Glutamatergic neuron (in vitro differentiated cells): ENCODE data around the gene RNF220. TPM values are rescaled to one million over a fixed set of nuclear protein-coding genes. Genes with fewer than 3 reads are reported as not detected.

Experiments
- DNase-seq: peaks from one replicate; pipeline ENCODE4 v3.0.0; 2022
- H3K27ac Mint-ChIP-seq: one replicate; pipeline ENCODE4 v1.8.0; 2020; ENCODE audit warnings: mild to moderate bottlenecking, mixed read lengths, inconsistent platforms; ENCODE audit not compliant: unreplicated experiment
- H3K27me3 Mint-ChIP-seq: one replicate; pipeline ENCODE4 v1.8.0; 2020; ENCODE audit warnings: mild to moderate bottlenecking, moderate library complexity, mixed read lengths, inconsistent platforms; ENCODE audit not compliant: unreplicated experiment
- H3K36me3 Mint-ChIP-seq: one replicate; pipeline ENCODE4 v1.8.0; 2020; ENCODE audit warnings: mild to moderate bottlenecking, mixed read lengths, inconsistent platforms; ENCODE audit not compliant: unreplicated experiment
- H3K4me1 Mint-ChIP-seq: one replicate; pipeline ENCODE4 v1.8.0; 2020; ENCODE audit warnings: mild to moderate bottlenecking, low read depth, mixed read lengths, inconsistent platforms; ENCODE audit not compliant: unreplicated experiment
- H3K4me3 Mint-ChIP-seq: one replicate; pipeline ENCODE4 v1.8.0; 2020; ENCODE audit warnings: mild to moderate bottlenecking, mixed read lengths, inconsistent platforms; ENCODE audit not compliant: unreplicated experiment
- H3K9me3 Mint-ChIP-seq: one replicate; pipeline ENCODE4 v1.8.0; 2020; ENCODE audit warnings: mild to moderate bottlenecking, moderate library complexity, mixed read lengths, inconsistent platforms; ENCODE audit not compliant: unreplicated experiment
- total RNA-seq: library from RNA; stranded (reverse); fragmentation: NEBNext Ultra II Directional; extraction: Animal tissue kit (Norgen Biotek cat#: 25700); gene quantifications from one replicate; pipeline ENCODE4 v1.2.1, GENCODE V29; 2021; ENCODE audit not compliant: unreplicated experiment
- TF ChIP-seq, protein P1 (sequence below): fragments of 200-600 bp; sonication (generic); IDR thresholded peaks from one replicate; pipeline ENCODE4 v1.5.0; 2021; ENCODE audit not compliant: partially characterized antibody, unreplicated experiment

Gene RNF220
- total RNA-seq, 1 donor from 2014 or later = 99.4 TPM

DNA sequence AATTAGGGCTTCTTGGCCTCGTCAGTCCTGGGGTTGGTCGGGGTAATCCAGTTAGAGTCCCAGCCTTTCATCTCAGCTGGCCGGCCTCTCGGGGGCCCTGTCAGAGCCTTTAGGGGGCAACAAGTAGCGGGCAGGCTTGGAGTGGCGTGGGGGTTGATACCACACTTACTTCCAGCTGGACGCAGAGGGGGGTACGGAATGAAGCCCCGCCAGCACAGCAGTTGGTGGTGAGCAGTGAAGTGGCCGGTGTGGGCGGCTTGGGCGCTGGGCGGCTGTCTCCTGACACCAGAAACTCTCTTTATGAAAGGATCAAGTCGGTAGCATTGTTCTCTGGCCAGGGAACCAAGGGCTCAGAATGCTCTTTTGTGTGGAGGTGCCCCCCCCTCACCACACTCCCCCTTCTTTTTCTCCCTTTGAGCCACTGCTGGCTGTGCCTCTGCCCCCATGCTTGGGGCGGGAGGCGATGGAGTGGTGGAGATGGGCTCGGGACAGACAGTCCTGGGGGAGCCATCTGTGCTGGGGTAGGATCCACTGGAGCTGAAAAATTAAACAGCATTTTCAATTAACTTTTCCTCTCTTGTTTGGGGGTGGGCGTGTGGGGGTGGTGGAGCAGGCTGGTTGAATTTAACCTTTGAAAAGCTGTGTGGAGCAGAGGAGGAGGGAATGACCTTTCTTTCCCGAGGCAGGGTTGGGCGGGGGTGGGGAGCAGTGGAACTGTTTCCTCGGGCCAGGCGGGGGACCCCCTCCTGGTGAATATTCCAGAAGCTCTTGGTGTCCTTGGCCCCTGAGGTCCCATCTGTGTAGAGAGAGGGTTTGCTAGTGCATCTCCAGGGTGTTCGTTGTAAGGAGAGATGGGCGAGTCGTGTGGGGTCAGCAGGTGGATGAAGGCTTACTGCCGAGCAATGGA is 102.7 kb downstream of the RNF220 start:
- TF ChIP-seq, protein P1, sequence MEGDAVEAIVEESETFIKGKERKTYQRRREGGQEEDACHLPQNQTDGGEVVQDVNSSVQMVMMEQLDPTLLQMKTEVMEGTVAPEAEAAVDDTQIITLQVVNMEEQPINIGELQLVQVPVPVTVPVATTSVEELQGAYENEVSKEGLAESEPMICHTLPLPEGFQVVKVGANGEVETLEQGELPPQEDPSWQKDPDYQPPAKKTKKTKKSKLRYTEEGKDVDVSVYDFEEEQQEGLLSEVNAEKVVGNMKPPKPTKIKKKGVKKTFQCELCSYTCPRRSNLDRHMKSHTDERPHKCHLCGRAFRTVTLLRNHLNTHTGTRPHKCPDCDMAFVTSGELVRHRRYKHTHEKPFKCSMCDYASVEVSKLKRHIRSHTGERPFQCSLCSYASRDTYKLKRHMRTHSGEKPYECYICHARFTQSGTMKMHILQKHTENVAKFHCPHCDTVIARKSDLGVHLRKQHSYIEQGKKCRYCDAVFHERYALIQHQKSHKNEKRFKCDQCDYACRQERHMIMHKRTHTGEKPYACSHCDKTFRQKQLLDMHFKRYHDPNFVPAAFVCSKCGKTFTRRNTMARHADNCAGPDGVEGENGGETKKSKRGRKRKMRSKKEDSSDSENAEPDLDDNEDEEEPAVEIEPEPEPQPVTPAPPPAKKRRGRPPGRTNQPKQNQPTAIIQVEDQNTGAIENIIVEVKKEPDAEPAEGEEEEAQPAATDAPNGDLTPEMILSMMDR = no peak
- no peaks in the 10 kb centered on the region for H3K36me3 Mint-ChIP-seq
- no peak overlapping the region for H3K4me3 Mint-ChIP-seq
- peaks cover 31% of the 10 kb centered on the region for H3K4me1 Mint-ChIP-seq
- peaks cover 3% of the 10 kb centered on the region for H3K9me3 Mint-ChIP-seq
- DNase-seq = no peak
- peaks cover 2% of the 10 kb centered on the region for H3K27me3 Mint-ChIP-seq
- no peak overlapping the region for H3K27ac Mint-ChIP-seq

GRCh38 chr1:44508397-44508745 is 103.3 kb downstream of the RNF220 start:
- Mint-ChIP-seq H3K9me3 (peaks cover 3% of the 10 kb centered on the region), H3K36me3 (no peaks in the 10 kb centered on the region), H3K4me3 (no peak overlapping the region), H3K27ac (no peak overlapping the region), H3K27me3 (peaks cover 2% of the 10 kb centered on the region), H3K4me1 (peaks cover 31% of the 10 kb centered on the region)
- TF ChIP-seq, protein P1 = no peak
- DNase-seq = no peak

- no peak for DNase-seq
- no peak overlapping the region for H3K4me3 Mint-ChIP-seq
- H3K36me3 Mint-ChIP-seq = no peaks in the 10 kb centered on the region
- peaks cover 2% of the 10 kb centered on the region for H3K27me3 Mint-ChIP-seq
- peaks cover 28% of the 10 kb centered on the region for H3K4me1 Mint-ChIP-seq
- peaks cover 4% of the 10 kb centered on the region for H3K9me3 Mint-ChIP-seq
- TF ChIP-seq, protein P1 = no peak
- H3K27ac Mint-ChIP-seq = peak overlapping the region; percentile 49
Observed at GRCh38 chr1:44511363-44511762, 106.3 kb downstream of the RNF220 start.

GRCh38 chr1:44511769-44512168 is 106.7 kb downstream of the RNF220 start:
- DNase-seq = no peak
- peak overlapping the region; percentile 49 for H3K27ac Mint-ChIP-seq
- H3K36me3 Mint-ChIP-seq = no peaks in the 10 kb centered on the region
- H3K4me3 Mint-ChIP-seq = peak overlapping the region; percentile 12
- TF ChIP-seq, protein P1 = no peak
- H3K27me3 Mint-ChIP-seq = peaks cover 2% of the 10 kb centered on the region
- H3K4me1 Mint-ChIP-seq = peaks cover 28% of the 10 kb centered on the region
- peaks cover 4% of the 10 kb centered on the region for H3K9me3 Mint-ChIP-seq

DNA sequence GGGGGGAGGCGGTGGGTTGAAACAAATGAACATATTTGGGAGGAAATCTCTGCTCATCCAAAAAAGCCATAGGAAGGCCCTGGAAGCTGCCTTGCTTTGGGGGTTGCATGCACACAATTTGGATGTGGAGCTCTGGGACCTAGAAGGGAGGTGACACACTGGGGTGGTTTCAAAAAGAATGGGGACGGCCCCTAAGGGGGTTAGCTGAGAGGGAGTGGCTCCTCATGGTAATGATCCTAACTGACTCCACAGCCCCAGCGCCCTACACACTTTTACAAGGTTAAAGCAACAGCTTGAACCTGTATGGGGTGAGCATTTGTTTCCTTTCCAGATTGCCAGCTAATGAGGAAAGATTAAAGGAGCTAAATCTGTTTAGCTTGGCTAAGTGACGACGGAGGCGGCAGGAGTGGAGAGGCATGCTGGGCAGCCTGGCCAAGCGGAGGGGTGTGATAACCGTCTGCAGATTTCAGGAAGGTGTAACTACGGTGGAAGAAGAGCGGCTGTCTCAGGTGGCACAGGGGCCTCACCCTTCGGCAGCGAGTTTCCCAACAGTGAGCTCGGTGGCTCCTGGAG is 107.3 kb downstream of the RNF220 start:
- H3K27me3 Mint-ChIP-seq = peaks cover 5% of the 10 kb centered on the region
- no peak for DNase-seq
- peaks cover 25% of the 10 kb centered on the region for H3K4me1 Mint-ChIP-seq
- H3K4me3 Mint-ChIP-seq = peak overlapping the region; percentile 63
- TF ChIP-seq, protein P1 = no peak
- H3K9me3 Mint-ChIP-seq = peaks cover 4% of the 10 kb centered on the region
- H3K36me3 Mint-ChIP-seq = no peaks in the 10 kb centered on the region
- H3K27ac Mint-ChIP-seq = no peak overlapping the region
